GM21786 (cell line): ENCODE results near the gene SLC9A9.

Source experiments
- ATAC-seq: cut with Tn5 transposase; IDR thresholded peaks from one replicate; pipeline ENCODE4 v1.9.1; 2021; ENCODE audit not compliant: unreplicated experiment

SLC9A9 gene

GRCh38 chr3:143764840-143765239 is 83.4 kb downstream of the SLC9A9 start:
- no peak for ATAC-seq

GRCh38 chr3:143763564-143764162 is 84.6 kb downstream of the SLC9A9 start:
- no peak for ATAC-seq

- ATAC-seq: no peak
Observed at GRCh38 chr3:143757691-143758090, 90.6 kb downstream of the SLC9A9 start.

- ATAC-seq: no peak
Observed at GRCh38 chr3:143755978-143756377, 92.3 kb downstream of the SLC9A9 start.

- ATAC-seq: no peak
Observed at GRCh38 chr3:143754090-143754489, 94.2 kb downstream of the SLC9A9 start.

- no peak for ATAC-seq
Observed at GRCh38 chr3:143753456-143753855, 94.8 kb downstream of the SLC9A9 start.

GRCh38 chr3:143753006-143753405 is 95.3 kb downstream of the SLC9A9 start:
- ATAC-seq: no peak

- ATAC-seq: peak; percentile 71
Observed at GRCh38 chr3:143751643-143752178, 96.6 kb downstream of the SLC9A9 start.

GRCh38 chr3:143750841-143751240 is 97.4 kb downstream of the SLC9A9 start:
- ATAC-seq: no peak

- ATAC-seq: no peak
Observed at GRCh38 chr3:143749926-143750325, 98.3 kb downstream of the SLC9A9 start.

GRCh38 chr3:143737065-143737464 is 111.2 kb downstream of the SLC9A9 start:
- ATAC-seq: no peak

GRCh38 chr3:143736205-143736997 is 111.9 kb downstream of the SLC9A9 start:
- ATAC-seq: no peak

- ATAC-seq: no peak
Observed at GRCh38 chr3:143731776-143732175, 116.5 kb downstream of the SLC9A9 start.

- ATAC-seq: no peak
Observed at GRCh38 chr3:143731320-143731719, 116.9 kb downstream of the SLC9A9 start.

GRCh38 chr3:143727391-143727790 is 120.9 kb downstream of the SLC9A9 start:
- no peak for ATAC-seq

- ATAC-seq: no peak
Observed at GRCh38 chr3:143726727-143727126, 121.5 kb downstream of the SLC9A9 start.

- no peak for ATAC-seq
Observed at GRCh38 chr3:143720381-143720780, 127.9 kb downstream of the SLC9A9 start.

- no peak for ATAC-seq
Observed at GRCh38 chr3:143718463-143718862, 129.8 kb downstream of the SLC9A9 start.

GRCh38 chr3:143716731-143717130 is 131.5 kb downstream of the SLC9A9 start:
- no peak for ATAC-seq

- no peak for ATAC-seq
Observed at GRCh38 chr3:143712522-143712921, 135.7 kb downstream of the SLC9A9 start.

GRCh38 chr3:143707848-143708247 is 140.4 kb downstream of the SLC9A9 start:
- no peak for ATAC-seq

- no peak for ATAC-seq
Observed at GRCh38 chr3:143700431-143700975, 147.8 kb downstream of the SLC9A9 start.
